HCT116 (cell line): Measurements from ENCODE around the gene ZFYVE27.

Source experiments
- CEBPB ChIP-seq: IDR thresholded peaks from 2 replicates; pipeline ENCODE4 v1.6.1; 2012; ENCODE audit warnings: low read depth
- CTCF ChIP-seq, 3 experiments: fragments of 200-600 bp in 1 of 3; sonication (generic) in 1 of 3; IDR thresholded peaks in 2 of 3; conservative IDR thresholded peaks in 1 of 3; 2 replicates each; pipeline ENCODE4 v1.5.1; 2012 to 2017; ENCODE audit warnings: low read depth in 2 of 3, low read length in 2 of 3, antibody characterized with exemption in 1 of 3, borderline replicate concordance in 1 of 3, control low read depth in 1 of 3, mild to moderate bottlenecking in 1 of 3, mixed read lengths in 1 of 3, mixed run types in 1 of 3, moderate library complexity in 1 of 3; ENCODE audit not compliant: insufficient read depth in 1 of 3
- EZH2 ChIP-seq: fragments of 200-600 bp; sonication (generic); IDR thresholded peaks from 2 replicates; pipeline ENCODE4 v1.6.1; 2017; ENCODE audit warnings: antibody characterized with exemption, mixed run types
- FOSL1 ChIP-seq: IDR thresholded peaks from 2 replicates; pipeline ENCODE4 v1.6.1; 2012; ENCODE audit warnings: low read depth
- MAX ChIP-seq: IDR thresholded peaks from 2 replicates; pipeline ENCODE4 v1.6.1; 2012
- POLR2A ChIP-seq: IDR thresholded peaks from 2 replicates; pipeline ENCODE4 v1.7.0; 2011; ENCODE audit warnings: borderline replicate concordance; ENCODE audit not compliant: insufficient read depth, insufficient read length; ENCODE audit errors: extremely low read depth
- POLR2AphosphoS5 ChIP-seq: IDR thresholded peaks from 2 replicates; pipeline ENCODE4 v1.6.1; 2011; ENCODE audit warnings: mild to moderate bottlenecking, low read depth, low read length, moderate library complexity
- REST ChIP-seq: IDR thresholded peaks from 2 replicates; pipeline ENCODE4 v1.6.1; 2012; ENCODE audit warnings: low read depth
- SRF ChIP-seq: IDR thresholded peaks from 2 replicates; pipeline ENCODE4 v1.6.1; 2012; ENCODE audit warnings: low read depth
- TCF7L2 ChIP-seq: IDR thresholded peaks from 2 replicates; pipeline ENCODE4 v1.7.0; 2011; ENCODE audit warnings: borderline replicate concordance, inconsistent platforms; ENCODE audit not compliant: insufficient read depth, insufficient read length; ENCODE audit errors: extremely low read depth
- YY1 ChIP-seq: IDR thresholded peaks from 2 replicates; pipeline ENCODE4 v1.6.1; 2011; ENCODE audit warnings: low read length, low read depth, moderate library complexity, mild to moderate bottlenecking; ENCODE audit not compliant: insufficient replicate concordance; ENCODE audit errors: extremely low read depth
- ZNF274 ChIP-seq: fragments of 200-500 bp; sonication (Bioruptor generic); IDR thresholded peaks from 2 replicates; pipeline ENCODE4 v1.6.1; 2014; ENCODE audit warnings: mild to moderate bottlenecking, low read depth, low read length, inconsistent platforms

- no peak for TF ChIP-seq CTCF (IDR thresholded peaks at IDR 0.05 in 2 of 3, conservative IDR thresholded peaks at IDR 0.05 in 1 of 3; ENCODE audit: borderline replicate concordance in 1 of 3, insufficient read depth in 1 of 3, low read depth in 2 of 3, low read length in 2 of 3)
- no peak for TF ChIP-seq POLR2AphosphoS5
- TF ChIP-seq YY1: no peak
- no peak for TF ChIP-seq POLR2A
- TF ChIP-seq SRF: no peak
- TF ChIP-seq EZH2: no peak
- no peak for TF ChIP-seq REST
- TF ChIP-seq MAX: no peak
- no peak for TF ChIP-seq TCF7L2
- TF ChIP-seq ZNF274: no peak
- no peak for TF ChIP-seq FOSL1
- no peak for TF ChIP-seq CEBPB
Measured at GRCh38 chr10:97705006-97705670, 31.8 kb upstream of the ZFYVE27 start.
